ENCODE measurements around the gene CYTH1. TPM values are rescaled to one million over a fixed set of nuclear protein-coding genes. Genes with fewer than 3 reads are reported as not detected.

The CYTH1 gene
- total RNA-seq, 2 donors from 2014 or later, result 23.1 to 27.4 TPM

- no peak for TF ChIP-seq CTCF (conservative IDR thresholded peaks at IDR 0.05)
- no peaks in the 10 kb centered on the region for H3K27me3 ChIP-seq (ENCODE audit: control insufficient read depth, insufficient read depth, low read length, poor library complexity, severe bottlenecking)
- Mint-ChIP-seq H3K27me3 (ENCODE audit: insufficient read depth) (no peaks in the 10 kb centered on the region), H3K27ac (no peak overlapping the region), H3K4me1 (no peaks in the 10 kb centered on the region), H3K36me3 (ENCODE audit: low read depth) (peaks cover 37% of the 10 kb centered on the region), H3K4me3 (no peak overlapping the region), H3K9me3 (peaks cover 4% of the 10 kb centered on the region)
- H3K9ac ChIP-seq (ENCODE audit: extremely low read depth, low read length, poor library complexity, severe bottlenecking), result no peak overlapping the region
- WGBS, 2 experiments (ENCODE audit: insufficient coverage in 1 of 2, insufficient read length in 1 of 2), result 95 to 96% methylated on average over 13 to 15 of the region's 15 CpGs
- no peak overlapping the region for H3K4me3 ChIP-seq (ENCODE audit: low read length)
- H3K27ac ChIP-seq (ENCODE audit: low read depth, low read length), result no peak overlapping the region
- H3K4me1 ChIP-seq (ENCODE audit: control insufficient read depth, insufficient read depth, low read length), result no peaks in the 10 kb centered on the region
- peak; percentile 30 for DNase-seq
- no peaks in the 10 kb centered on the region for H3K9me3 ChIP-seq (ENCODE audit: control insufficient read depth, low read length)
- H3K36me3 ChIP-seq (ENCODE audit: control insufficient read depth, insufficient read depth, low read length), result peaks cover 60% of the 10 kb centered on the region
Observed at GRCh38 chr17:78692460-78693010, 89.5 kb downstream of the CYTH1 start.

- H3K9me3 Mint-ChIP-seq, result peaks cover 4% of the 10 kb centered on the region
- H3K36me3 ChIP-seq (ENCODE audit: control insufficient read depth, insufficient read depth, low read length), result peaks cover 45% of the 10 kb centered on the region
- H3K4me3 ChIP-seq (ENCODE audit: low read length), result no peak overlapping the region
- H3K9ac ChIP-seq (ENCODE audit: extremely low read depth, low read length, poor library complexity, severe bottlenecking), result no peak overlapping the region
- no peaks in the 10 kb centered on the region for H3K4me1 Mint-ChIP-seq
- 87 to 93% methylated on average over 2 of the region's 2 CpGs for WGBS, 2 experiments (ENCODE audit: insufficient coverage in 1 of 2, insufficient read length in 1 of 2)
- H3K27ac ChIP-seq (ENCODE audit: low read depth, low read length), result no peak overlapping the region
- H3K4me1 ChIP-seq (ENCODE audit: control insufficient read depth, insufficient read depth, low read length), result no peaks in the 10 kb centered on the region
- no peak overlapping the region for H3K27ac Mint-ChIP-seq
- H3K27me3 ChIP-seq (ENCODE audit: control insufficient read depth, insufficient read depth, low read length, poor library complexity, severe bottlenecking), result no peaks in the 10 kb centered on the region
- H3K4me3 Mint-ChIP-seq, result no peak overlapping the region
- peak; percentile 41 for TF ChIP-seq CTCF (conservative IDR thresholded peaks at IDR 0.05)
- no peaks in the 10 kb centered on the region for H3K27me3 Mint-ChIP-seq (ENCODE audit: insufficient read depth)
- no peaks in the 10 kb centered on the region for H3K9me3 ChIP-seq (ENCODE audit: control insufficient read depth, low read length)
- H3K36me3 Mint-ChIP-seq (ENCODE audit: low read depth), result peaks cover 31% of the 10 kb centered on the region
- DNase-seq, result no peak
Observed at GRCh38 chr17:78689029-78689428, 93.0 kb downstream of the CYTH1 start.

GRCh38 chr17:78687944-78688343, 94.1 kb downstream of the CYTH1 start:
- H3K27me3 Mint-ChIP-seq (ENCODE audit: insufficient read depth), result no peaks in the 10 kb centered on the region
- H3K4me1 Mint-ChIP-seq, result peaks cover under 1% of the 10 kb centered on the region
- 95 to 99% methylated on average over 7 of the region's 7 CpGs for WGBS, 2 experiments (ENCODE audit: insufficient coverage in 1 of 2, insufficient read length in 1 of 2)
- no peak overlapping the region for H3K4me3 ChIP-seq (ENCODE audit: low read length)
- H3K27ac Mint-ChIP-seq, result no peak overlapping the region
- DNase-seq, result no peak
- H3K4me3 Mint-ChIP-seq, result no peak overlapping the region
- H3K9me3 Mint-ChIP-seq, result peaks cover 4% of the 10 kb centered on the region
- no peaks in the 10 kb centered on the region for H3K4me1 ChIP-seq (ENCODE audit: control insufficient read depth, insufficient read depth, low read length)
- H3K9me3 ChIP-seq (ENCODE audit: control insufficient read depth, low read length), result no peaks in the 10 kb centered on the region
- TF ChIP-seq CTCF (conservative IDR thresholded peaks at IDR 0.05), result no peak
- peaks cover 43% of the 10 kb centered on the region for H3K36me3 ChIP-seq (ENCODE audit: control insufficient read depth, insufficient read depth, low read length)
- H3K36me3 Mint-ChIP-seq (ENCODE audit: low read depth), result peaks cover 31% of the 10 kb centered on the region
- H3K27me3 ChIP-seq (ENCODE audit: control insufficient read depth, insufficient read depth, low read length, poor library complexity, severe bottlenecking), result no peaks in the 10 kb centered on the region
- H3K27ac ChIP-seq (ENCODE audit: low read depth, low read length), result no peak overlapping the region
- H3K9ac ChIP-seq (ENCODE audit: extremely low read depth, low read length, poor library complexity, severe bottlenecking), result no peak overlapping the region

All from endodermal cell (in vitro differentiated cells).